ENCODE data around the gene CAGE1. TPM values are rescaled to one million over a fixed set of nuclear protein-coding genes. Genes with fewer than 3 reads are reported as not detected.

CAGE1 gene
- polyA plus RNA-seq, 1 donor (not counting 4 experiments of a cell fraction or from before 2014, with no cell fraction given), result 0.04 TPM

DNA sequence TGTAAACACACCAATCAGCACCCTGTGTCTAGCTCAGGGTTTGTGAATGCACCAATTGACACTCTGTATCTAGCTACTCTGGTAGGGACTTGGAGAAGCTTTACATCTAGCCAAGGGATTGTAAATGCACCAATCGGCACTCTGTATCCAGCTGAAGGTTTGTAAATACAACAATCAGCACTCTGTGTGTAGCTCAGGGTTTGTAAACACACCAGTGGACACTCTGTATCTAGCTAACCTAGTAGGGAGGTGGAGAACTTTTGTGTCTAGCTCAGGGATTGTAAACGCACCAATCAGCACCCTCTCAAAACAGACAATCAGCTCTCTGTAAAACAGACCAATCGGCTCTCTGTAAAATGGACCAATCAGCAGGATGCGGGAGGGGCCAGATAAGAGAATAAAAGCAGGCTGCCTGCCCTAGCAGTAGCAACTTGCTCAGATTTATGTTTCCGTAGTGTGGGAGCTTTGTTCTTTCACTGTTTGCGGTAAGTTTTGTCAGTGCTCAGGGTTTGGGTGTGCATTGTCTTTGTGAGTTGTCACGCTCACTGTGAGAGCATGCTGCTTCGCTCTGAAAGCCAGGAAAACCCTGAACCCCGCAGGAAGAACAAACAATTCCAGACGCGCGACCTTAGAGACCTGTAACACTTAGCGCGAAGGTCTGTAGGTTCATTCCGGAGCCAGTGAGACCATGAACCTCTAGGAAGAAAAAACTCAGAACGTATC, 37.1 kb upstream of the CAGE1 start:
- DNase-seq (ENCODE audit: low read depth, low spot score) (no peak), FAIRE-seq (no peak)
- no peak overlapping the region for H3K4me3 ChIP-seq (ENCODE audit: control insufficient read depth in 2 of 3, extremely low read depth in 1 of 3, insufficient read depth in 2 of 3, low read depth in 1 of 3, low read length in 3 of 3)
- H2AFZ ChIP-seq (ENCODE audit: control insufficient read depth, low read length), result no peak overlapping the region
- no peaks in the 10 kb centered on the region for H3K36me3 ChIP-seq (ENCODE audit: control insufficient read depth in 2 of 2, extremely low read depth in 1 of 2, insufficient read depth in 2 of 2, low read length in 2 of 2)
- no peaks in the 10 kb centered on the region for H3K27me3 ChIP-seq (ENCODE audit: control insufficient read depth, extremely low read depth, insufficient read depth, low read length)
- no peak overlapping the region for H3K9ac ChIP-seq (ENCODE audit: control insufficient read depth, extremely low read depth, insufficient read depth, low read length)
- no peak overlapping the region for H3K27ac ChIP-seq (ENCODE audit: control insufficient read depth, insufficient read depth, low read length)
- no peaks in the 10 kb centered on the region for H3K79me2 ChIP-seq (ENCODE audit: control insufficient read depth, insufficient read depth, low read length)
- H3K4me1 ChIP-seq (ENCODE audit: control insufficient read depth, extremely low read depth, insufficient read depth, low read length), result peaks cover 4% of the 10 kb centered on the region
- dilution Hi-C loops (cut with MboI; ENCODE audit: extremely low pct_ligation_motif_present, low sequenced_read_pairs), result no loop called here
- H3K9me1 ChIP-seq (ENCODE audit: control insufficient read depth, extremely low read depth, insufficient read depth, low read length), result no peaks in the 10 kb centered on the region
- H3K4me2 ChIP-seq (ENCODE audit: control insufficient read depth, extremely low read depth, insufficient read depth, low read depth, low read length), result no peak overlapping the region
- H4K20me1 ChIP-seq (ENCODE audit: control insufficient read depth, extremely low read depth, insufficient read depth, low read length), result no peaks in the 10 kb centered on the region
- no peaks in the 10 kb centered on the region for H3K9me3 ChIP-seq (ENCODE audit: control insufficient read depth, low read depth, low read length)
- TF ChIP-seq, protein P1, sequence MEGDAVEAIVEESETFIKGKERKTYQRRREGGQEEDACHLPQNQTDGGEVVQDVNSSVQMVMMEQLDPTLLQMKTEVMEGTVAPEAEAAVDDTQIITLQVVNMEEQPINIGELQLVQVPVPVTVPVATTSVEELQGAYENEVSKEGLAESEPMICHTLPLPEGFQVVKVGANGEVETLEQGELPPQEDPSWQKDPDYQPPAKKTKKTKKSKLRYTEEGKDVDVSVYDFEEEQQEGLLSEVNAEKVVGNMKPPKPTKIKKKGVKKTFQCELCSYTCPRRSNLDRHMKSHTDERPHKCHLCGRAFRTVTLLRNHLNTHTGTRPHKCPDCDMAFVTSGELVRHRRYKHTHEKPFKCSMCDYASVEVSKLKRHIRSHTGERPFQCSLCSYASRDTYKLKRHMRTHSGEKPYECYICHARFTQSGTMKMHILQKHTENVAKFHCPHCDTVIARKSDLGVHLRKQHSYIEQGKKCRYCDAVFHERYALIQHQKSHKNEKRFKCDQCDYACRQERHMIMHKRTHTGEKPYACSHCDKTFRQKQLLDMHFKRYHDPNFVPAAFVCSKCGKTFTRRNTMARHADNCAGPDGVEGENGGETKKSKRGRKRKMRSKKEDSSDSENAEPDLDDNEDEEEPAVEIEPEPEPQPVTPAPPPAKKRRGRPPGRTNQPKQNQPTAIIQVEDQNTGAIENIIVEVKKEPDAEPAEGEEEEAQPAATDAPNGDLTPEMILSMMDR (optimal IDR thresholded peaks at IDR 0.05 in 1 of 3, IDR thresholded peaks at IDR 0.05 in 1 of 3, conservative IDR thresholded peaks at IDR 0.05 in 1 of 3; ENCODE audit: extremely low read depth in 1 of 3, insufficient read depth in 2 of 3, low read length in 3 of 3), result no peak
- TF ChIP-seq EZH2 (IDR thresholded peaks at IDR 0.05; ENCODE audit: low read length), result no peak

GRCh38 chr6:7425808-7426190, 36.3 kb upstream of the CAGE1 start:
- Histone ChIP-seq H3K79me2 (ENCODE audit: control insufficient read depth, insufficient read depth, low read length) (no peaks in the 10 kb centered on the region), H3K4me1 (ENCODE audit: control insufficient read depth, extremely low read depth, insufficient read depth, low read length) (peaks cover 4% of the 10 kb centered on the region), H2AFZ (ENCODE audit: control insufficient read depth, low read length) (no peak overlapping the region), H3K4me3 (ENCODE audit: control insufficient read depth in 2 of 3, extremely low read depth in 1 of 3, insufficient read depth in 2 of 3, low read depth in 1 of 3, low read length in 3 of 3) (no peak overlapping the region), H3K9me3 (ENCODE audit: control insufficient read depth, low read depth, low read length) (no peaks in the 10 kb centered on the region), H4K20me1 (ENCODE audit: control insufficient read depth, extremely low read depth, insufficient read depth, low read length) (no peaks in the 10 kb centered on the region), H3K27ac (ENCODE audit: control insufficient read depth, insufficient read depth, low read length) (no peak overlapping the region), H3K4me2 (ENCODE audit: control insufficient read depth, extremely low read depth, insufficient read depth, low read depth, low read length) (no peak overlapping the region), H3K9me1 (ENCODE audit: control insufficient read depth, extremely low read depth, insufficient read depth, low read length) (no peaks in the 10 kb centered on the region), H3K36me3 (ENCODE audit: control insufficient read depth in 2 of 2, extremely low read depth in 1 of 2, insufficient read depth in 2 of 2, low read length in 2 of 2) (no peaks in the 10 kb centered on the region), H3K9ac (ENCODE audit: control insufficient read depth, extremely low read depth, insufficient read depth, low read length) (no peak overlapping the region), H3K27me3 (ENCODE audit: control insufficient read depth, extremely low read depth, insufficient read depth, low read length) (no peaks in the 10 kb centered on the region)
- FAIRE-seq (no peak), DNase-seq (ENCODE audit: low read depth, low spot score) (no peak)
- dilution Hi-C loops (cut with MboI; ENCODE audit: extremely low pct_ligation_motif_present, low sequenced_read_pairs), result no loop called here
- TF ChIP-seq EZH2 (IDR thresholded peaks at IDR 0.05; ENCODE audit: low read length), result no peak
- TF ChIP-seq, protein P1 (optimal IDR thresholded peaks at IDR 0.05 in 1 of 3, IDR thresholded peaks at IDR 0.05 in 1 of 3, conservative IDR thresholded peaks at IDR 0.05 in 1 of 3; ENCODE audit: extremely low read depth in 1 of 3, insufficient read depth in 2 of 3, low read length in 3 of 3), result no peak

Measured in keratinocyte (primary cell).